Limb (tissue), 2 donors: ENCODE results near the gene CRTAP.
A peak's percentile ranks its signal among the peaks of the same experiment; 100 is the strongest.
"Not testable (repeated sequence)": the region's sequence is repeated elsewhere in the genome, so short reads cannot be mapped to it uniquely, and the experiment has no call there.

Experiments
- DNase-seq, 2 donors: peaks; one replicate each; pipeline ENCODE4 v3.0.0-alpha.2; 2016; ENCODE audit errors: extremely low spot score in 2 of 2

Gene CRTAP

GRCh38 chr3:33139996-33140395 is 26.2 kb downstream of the CRTAP start:
- DNase-seq: no peak

DNA sequence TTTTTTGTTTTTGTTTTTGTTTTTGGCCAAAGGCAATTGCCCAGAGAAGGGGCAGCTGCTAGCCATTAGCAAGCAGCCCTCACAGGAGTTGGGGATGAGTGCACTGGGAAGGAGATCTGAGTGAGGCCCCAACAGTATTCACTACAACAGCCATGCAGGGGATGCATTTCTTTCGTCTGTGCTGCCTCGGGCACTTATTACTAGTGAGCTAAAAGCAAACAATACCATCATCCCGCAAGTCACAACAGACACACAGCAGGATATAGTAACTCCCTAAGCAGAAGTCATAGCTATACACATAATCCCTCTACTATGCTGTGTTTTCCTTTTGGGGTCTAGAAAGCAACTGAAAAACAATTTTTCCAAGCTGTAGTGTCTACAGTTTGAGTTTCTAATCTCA is 27.2 kb downstream of the CRTAP start:
- DNase-seq: no peak

GRCh38 chr3:33144433-33144832 is 30.6 kb downstream of the CRTAP start:
- DNase-seq: no peak

DNA sequence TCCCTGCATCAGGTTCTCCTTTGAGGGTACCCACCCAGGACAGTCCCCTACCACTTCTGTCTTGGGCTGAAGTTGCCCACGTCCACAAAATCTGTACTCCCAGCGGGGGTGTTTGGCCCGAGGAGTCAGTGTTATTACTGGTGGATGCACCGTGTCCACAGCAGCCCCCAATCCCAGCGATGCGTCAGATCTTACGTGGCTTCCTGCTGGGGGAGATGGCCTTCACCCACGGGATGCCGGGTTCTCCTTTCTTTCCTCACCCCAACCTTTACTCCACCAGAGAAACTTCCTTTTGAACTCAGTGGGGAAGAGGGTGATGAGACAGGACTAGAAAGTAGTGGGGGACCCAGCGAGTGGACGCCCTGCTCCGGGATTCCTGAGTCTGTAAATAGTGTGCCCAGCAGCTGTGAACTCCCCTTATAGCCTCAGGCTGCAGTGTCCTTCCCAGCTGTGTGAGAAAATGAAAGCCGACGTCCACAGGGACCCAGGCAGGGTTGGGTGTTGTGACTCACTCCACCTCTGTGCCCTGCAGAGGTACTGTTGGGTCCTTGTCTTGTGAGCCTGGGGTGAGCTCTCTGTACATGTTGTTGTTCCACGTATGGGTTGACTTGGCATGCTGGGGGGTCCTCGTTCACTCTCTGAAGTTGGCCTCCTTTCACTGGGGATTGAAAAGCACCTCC is 31.5 kb downstream of the CRTAP start:
- DNase-seq: no peak

DNA sequence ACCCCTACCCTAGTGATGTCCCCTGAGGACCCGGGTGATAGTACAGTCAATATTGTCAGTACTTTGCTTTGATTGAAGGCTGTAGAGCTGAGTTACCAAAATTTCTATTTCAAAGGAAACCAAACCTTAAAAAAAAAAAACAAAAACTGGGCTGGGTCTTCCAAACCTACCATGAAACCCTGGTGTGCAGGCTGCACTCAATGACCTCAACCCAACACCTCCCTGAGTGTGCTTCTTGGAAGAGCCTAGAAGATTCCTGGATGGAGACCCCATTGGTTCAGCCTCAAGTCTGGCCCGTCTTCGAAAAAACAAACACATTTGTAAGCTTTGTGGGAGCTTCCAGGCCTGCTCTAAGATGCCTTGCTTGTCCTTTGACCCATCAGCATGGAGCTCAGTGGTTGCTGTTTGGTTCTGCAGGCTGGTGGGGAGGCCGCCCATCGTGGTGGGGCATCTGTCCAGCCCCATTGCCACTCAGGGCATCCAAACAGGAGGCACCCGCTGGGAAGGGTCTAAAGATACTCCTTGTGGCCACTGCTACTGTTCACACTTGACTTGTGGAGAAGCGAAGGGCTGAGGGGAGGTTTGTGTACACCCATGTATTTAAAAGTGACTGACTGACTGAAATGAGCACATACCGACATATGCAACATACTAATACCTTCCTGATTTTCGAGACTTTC is 32.2 kb downstream of the CRTAP start:
- DNase-seq: peak in 1 of 2 donors; percentile 38

- DNase-seq: peak; percentile 45 to 80
Observed at GRCh38 chr3:33146791-33147445, 33.1 kb downstream of the CRTAP start.

GRCh38 chr3:33149342-33149741 is 35.5 kb downstream of the CRTAP start:
- DNase-seq: no peak

- no peak for DNase-seq
Observed at GRCh38 chr3:33152363-33153360, 38.8 kb downstream of the CRTAP start.

DNA sequence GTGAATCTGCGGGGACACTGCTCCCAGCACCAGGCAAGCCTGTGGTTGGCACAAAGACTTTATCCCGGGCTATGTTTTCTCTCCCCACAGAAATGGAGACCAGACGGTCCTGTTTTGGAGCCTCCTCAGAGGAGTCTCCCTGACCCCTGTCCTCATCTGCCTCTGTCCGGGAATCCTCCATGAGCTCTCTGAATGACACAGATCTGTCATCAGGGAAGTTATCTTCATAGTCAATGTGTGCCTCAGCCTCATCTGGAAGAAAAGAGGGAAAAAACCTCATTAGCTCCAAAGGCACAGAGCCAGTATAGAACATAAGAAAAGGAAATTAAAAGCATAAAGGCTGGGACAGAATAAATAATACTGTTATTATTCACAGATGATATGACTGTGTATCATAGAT is 40.0 kb downstream of the CRTAP start:
- no peak for DNase-seq

DNA sequence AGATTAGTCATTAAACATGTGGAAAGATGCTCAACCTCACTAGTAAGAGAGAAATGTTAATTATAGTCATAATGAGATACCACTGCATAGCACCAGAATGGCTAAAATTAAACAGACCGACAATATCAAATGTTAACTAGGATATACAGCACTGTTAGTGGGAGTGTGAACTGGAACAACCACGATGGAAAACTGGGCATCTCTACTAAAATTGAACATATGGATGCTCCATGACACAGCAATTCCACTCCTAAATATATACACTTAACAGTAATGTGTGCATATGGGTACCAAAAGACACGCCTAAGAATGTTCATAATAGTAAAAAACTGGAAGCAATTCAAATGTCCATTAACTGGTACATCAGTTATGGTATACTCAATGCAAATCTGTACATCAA is 41.5 kb downstream of the CRTAP start:
- no peak for DNase-seq

GRCh38 chr3:33159234-33159633 is 45.4 kb downstream of the CRTAP start:
- DNase-seq: no peak

DNA sequence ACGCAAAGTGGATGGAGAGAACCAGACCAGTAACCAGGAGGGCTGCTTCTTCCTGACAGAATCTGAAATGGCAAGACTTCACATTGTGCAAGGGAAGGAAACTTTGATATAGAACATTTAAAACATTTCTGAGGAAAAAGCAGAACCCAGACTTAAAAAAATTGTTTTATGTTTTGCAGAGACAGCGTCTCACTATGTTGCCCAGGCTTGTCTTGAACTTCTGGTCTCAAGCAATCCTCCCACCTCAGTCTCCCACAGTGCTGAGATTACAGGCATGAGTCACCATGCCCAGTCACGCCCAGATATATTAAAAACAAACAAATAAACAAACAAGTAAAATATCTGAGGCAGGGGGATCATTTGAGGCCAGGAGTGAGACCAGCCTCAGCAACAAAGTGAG is 46.2 kb downstream of the CRTAP start:
- no peak for DNase-seq

DNA sequence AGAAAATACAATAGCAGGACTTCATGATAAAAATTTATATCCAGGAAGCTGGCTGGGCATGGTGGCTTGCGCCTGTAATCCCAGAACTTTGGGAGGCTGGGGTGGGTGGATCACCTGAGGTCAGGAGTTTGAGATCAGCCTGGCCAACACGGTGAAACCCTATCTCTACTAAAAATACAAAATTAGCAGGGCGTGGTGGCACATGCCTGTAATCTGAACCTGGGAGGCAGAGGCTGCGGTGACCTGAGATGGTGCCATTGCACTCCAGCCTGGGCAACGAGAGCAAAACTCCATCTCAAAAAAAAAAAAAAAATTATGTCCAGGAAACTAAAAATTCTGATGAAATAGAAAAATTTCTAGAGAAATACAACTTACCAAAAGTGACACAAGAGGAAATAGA is 48.8 kb downstream of the CRTAP start:
- not testable (repeated sequence) for DNase-seq

GRCh38 chr3:33165372-33165771 is 51.6 kb downstream of the CRTAP start:
- DNase-seq: no peak

GRCh38 chr3:33166095-33166494 is 52.3 kb downstream of the CRTAP start:
- DNase-seq: no peak

- no peak for DNase-seq
Observed at GRCh38 chr3:33167284-33167683, 53.5 kb downstream of the CRTAP start.

DNA sequence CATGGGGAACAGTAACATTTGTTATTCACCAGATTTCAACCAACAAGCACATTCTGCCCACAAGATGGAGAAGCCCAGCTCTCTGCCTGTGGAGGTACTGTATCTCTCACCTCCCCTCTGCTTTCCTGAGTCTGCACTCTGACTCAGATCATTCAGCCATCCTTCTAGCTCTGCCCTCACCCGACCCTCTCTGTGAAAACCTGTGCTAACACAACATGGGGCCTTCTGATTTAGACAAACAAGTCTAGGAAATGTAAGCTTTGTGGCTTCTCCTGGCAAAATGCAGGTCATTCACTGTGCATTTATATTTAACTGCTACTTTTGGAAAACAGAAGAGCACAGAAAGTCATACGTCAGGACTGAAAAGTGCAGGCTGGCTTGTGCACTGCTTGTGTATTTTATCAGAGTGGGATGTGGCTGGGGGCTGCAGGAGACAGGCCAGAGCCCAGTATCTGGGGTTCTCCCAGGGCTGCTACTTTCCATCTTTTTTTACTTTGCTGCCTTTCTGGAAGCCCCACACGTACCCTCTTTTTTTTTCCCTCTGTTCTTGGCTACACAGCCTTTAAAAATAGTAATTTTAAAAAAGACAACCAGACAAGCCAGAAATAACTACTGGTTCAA is 54.0 kb downstream of the CRTAP start:
- no peak for DNase-seq

DNA sequence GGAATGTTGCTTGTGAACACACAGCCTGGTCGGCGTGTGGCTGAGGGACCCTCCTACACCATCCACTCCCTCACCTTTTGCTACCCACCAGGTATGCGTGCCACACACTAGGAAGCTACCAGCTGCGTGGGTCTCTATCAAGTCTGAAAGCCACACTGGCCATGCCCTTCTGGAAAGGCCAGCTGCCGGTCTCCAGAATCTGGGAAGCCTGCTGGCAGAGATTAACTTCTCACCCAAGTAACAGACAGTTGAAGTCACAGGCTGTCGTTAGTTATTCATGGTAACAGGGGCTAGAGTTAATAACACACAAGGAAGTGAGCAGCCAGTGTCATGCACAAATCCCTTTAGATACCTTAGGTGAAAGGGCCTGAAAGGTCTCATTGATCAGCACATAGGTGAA is 56.7 kb downstream of the CRTAP start:
- DNase-seq: no peak

GRCh38 chr3:33171580-33171979 is 57.8 kb downstream of the CRTAP start:
- no peak for DNase-seq

DNA sequence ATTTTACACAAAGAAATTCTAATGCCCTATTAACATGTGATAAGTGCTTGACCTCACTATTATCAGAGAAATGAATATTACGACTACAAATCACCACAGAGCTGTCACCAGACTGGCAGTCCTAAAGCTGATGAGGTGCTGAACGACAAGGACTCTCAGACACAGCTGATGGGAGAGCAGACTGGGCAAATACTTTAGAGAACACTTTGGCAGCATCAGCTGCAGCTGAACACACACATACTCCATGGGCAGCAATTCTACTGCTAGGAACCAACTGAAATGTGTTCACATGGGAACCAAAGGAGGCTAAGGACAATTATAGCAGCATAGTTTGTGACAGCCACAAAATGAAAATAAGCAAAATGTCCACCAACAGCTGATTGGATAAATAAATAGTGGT is 59.3 kb downstream of the CRTAP start:
- no peak for DNase-seq

- no peak for DNase-seq
Observed at GRCh38 chr3:33173672-33174071, 59.9 kb downstream of the CRTAP start.
